ENCODE data around the gene MORN3.

GRCh38 chr12:121678305-121678704, 8.9 kb upstream of the MORN3 start:
- TF ChIP-seq CTCF (IDR thresholded peaks at IDR 0.05): no peak
- no peak for TF ChIP-seq POLR2AphosphoS5 (IDR thresholded peaks at IDR 0.05; ENCODE audit: low read depth, low read length)

Measured in Panc1 (cell line).